Head of caudate nucleus (tissue), 42 donors: ENCODE results near the gene SSTR5.
A peak's percentile ranks its signal among the peaks of the same experiment; 100 is the strongest.

ENCODE experiments used
- DNase-seq, 42 donors: peaks; one replicate each; pipeline versions ENCODE4 v3.0.0 to v3.0.0-alpha.2; 2020 to 2021; ENCODE audit warnings: mixed read lengths in 7 of 42
- intact Hi-C: fragments of 100-400 bp; cut with DNase I; formaldehyde crosslinking; loops from one replicate; pipeline ENCODE4 v1.15.0; 2022

SSTR5 gene

DNA sequence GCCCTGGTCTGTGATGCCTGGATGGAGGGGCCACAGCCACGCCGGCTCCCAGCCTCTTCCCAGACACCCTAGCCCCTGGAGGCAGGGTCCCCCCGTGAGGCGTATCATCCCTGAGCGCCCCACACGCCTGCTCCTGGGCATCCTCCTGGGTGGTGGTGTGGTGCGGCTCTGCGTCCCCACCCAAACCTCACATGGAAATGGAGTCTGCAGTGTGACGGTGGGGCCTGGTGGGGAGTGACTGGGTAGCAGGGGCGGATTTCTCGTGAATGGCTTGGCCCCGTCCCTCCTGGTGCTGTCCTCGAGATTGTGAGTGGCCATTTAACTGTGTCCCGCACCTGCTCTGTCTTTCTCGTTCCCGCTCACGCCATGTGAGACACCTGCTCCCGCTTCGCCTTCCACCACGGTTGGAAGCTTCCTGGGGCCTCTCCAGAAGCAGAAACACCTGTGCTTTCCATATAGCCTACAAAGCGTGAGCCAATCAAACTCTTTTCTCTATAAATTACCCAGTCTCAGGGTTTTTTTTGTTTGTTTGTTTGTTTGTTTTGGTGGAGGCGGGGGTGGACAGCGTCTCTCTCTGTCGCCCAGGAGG is 5.9 kb upstream of the SSTR5 start:
- intact Hi-C loops = no loop called here
- no peak for DNase-seq

DNA sequence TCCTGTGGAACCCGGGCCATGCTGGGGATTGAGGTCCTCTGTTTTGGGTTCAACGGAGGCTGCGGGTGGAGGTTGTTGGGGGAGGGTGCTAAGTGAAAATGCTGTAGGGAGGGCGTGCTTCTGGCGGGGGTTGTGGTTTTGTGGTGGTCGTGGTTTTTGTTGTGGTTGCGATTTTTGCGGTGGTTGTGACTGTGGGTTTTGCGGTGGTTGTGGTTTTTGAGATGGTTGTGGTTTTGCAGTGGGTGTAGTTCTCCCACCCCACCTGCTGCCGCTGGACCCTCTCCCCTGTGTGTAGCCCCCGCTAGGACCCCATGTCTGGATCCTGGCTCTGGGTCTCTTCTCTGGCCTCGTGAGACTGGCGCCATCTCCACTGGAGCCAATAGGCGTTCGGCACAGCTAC is 4.9 kb upstream of the SSTR5 start:
- intact Hi-C loops = no loop called here
- no peak for DNase-seq

GRCh38 chr16:1068451-1068850 is 4.1 kb upstream of the SSTR5 start:
- intact Hi-C loops = no loop called here
- DNase-seq = peak in 2 of 42 donors; percentile 33 to 49

DNA sequence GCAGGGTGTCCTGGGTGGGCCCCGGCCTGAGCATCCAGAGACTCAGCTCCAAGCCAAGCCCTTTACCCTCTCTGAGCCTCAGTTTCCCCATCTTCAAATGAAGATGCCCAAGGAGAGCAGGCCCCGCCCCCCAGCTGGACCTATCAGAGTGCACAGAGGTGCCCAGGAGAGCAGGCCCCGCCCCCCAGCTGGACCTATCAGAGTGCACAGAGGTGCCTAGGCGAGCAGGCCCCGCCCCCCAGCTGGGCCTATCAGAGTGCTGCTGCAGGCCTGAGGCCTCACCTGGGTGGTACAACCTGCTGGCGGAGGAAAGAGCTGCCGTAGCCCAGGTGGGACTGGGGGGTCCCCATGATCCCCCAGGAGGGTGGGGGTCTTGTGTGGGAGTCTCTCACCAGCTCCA is 3.4 kb upstream of the SSTR5 start:
- intact Hi-C loops = no loop called here

GRCh38 chr16:1070084-1070863 is 2.3 kb upstream of the SSTR5 start:
- intact Hi-C loops = no loop called here
- no peak for DNase-seq

More for the DNA sequence above, 3.4 kb upstream of the SSTR5 start:
- DNase-seq = no peak

DNA sequence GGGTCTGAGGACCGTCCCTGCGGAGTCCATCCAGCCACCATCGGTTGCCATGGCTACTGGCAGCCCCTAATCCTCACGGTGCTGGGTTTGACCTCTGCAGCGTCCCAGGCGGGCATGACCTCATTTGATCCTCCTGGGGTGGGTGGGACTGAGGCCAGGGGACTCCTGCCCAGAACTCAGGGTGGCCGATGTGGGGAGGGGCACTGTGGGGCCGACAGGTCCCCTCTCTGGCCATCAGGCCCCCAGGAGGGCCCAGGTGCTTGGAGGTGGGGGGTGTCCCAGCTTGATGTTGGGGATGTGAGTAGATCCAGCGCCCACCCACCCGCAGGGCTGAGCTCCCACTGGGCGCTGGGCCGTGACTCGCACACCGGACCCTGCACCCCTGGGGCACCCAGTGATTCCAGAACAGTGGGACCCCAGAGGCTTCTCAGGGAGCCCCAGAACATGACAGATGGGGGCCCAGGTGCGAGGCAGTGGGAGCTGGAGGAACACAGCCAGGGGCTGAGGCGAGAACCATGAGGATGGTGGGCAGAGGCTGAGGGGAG is 1.6 kb upstream of the SSTR5 start:
- intact Hi-C loops = no loop called here
- DNase-seq = no peak

- intact Hi-C loops = no loop called here
- no peak for DNase-seq
Observed at GRCh38 chr16:1071561-1072225, 854 bp upstream of the SSTR5 start.

DNA sequence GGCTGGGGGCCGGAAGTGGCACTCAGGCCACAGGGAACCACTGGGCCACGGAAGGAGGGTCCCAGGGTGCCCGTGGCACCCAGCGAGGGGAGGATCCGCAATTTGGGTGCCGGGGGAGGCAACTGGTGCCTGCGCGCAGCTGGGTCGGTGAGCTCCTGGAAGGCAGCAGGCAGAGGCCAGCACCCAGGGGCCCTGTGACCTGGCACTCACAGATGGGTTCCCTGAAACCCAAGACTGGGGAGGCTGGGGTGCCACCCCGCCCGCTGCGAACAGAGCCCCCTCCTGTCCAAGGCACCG is 663 bp downstream of the SSTR5 start:
- DNase-seq = no peak
- intact Hi-C loops = no loop called here

- no peak for DNase-seq
- intact Hi-C loops = no loop called here
Observed at GRCh38 chr16:1073566-1074378, 1.2 kb downstream of the SSTR5 start.

DNA sequence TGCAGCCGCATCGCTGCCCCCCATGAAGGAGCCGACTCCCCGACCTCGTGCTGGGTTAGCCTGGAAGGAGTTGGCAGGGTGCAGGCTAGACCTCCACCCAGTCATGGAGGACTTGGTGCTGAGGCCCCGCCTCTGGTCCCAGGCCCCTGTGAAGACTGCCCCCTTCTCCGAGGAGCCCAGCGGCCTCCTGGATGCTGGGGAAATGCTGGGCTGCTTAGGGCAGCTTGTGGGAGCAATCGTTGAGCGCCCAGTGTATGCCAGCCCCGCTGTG is 1.8 kb downstream of the SSTR5 start:
- DNase-seq = no peak
- intact Hi-C loops = no loop called here

DNA sequence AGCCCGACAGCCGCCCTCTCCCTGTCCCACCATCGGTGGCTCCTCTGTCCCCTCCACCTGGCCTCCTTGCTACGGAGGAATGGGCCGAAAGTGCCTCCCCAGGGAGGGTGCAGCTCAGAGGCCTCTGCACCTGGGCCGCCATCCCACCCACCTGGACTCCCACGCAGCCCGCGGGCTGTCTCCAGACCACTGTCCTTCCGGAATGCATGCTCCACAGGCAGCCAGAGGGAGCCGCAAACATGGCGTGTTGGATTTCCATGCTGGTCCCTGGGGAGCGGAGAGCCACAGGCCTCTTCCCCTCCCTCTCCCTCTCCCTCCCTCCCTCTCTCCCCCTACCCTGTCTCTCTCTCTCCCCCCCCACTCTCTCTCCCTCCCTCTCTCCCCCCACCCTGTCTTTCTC is 3.0 kb downstream of the SSTR5 start:
- intact Hi-C loops = no loop called here
- DNase-seq = no peak

DNA sequence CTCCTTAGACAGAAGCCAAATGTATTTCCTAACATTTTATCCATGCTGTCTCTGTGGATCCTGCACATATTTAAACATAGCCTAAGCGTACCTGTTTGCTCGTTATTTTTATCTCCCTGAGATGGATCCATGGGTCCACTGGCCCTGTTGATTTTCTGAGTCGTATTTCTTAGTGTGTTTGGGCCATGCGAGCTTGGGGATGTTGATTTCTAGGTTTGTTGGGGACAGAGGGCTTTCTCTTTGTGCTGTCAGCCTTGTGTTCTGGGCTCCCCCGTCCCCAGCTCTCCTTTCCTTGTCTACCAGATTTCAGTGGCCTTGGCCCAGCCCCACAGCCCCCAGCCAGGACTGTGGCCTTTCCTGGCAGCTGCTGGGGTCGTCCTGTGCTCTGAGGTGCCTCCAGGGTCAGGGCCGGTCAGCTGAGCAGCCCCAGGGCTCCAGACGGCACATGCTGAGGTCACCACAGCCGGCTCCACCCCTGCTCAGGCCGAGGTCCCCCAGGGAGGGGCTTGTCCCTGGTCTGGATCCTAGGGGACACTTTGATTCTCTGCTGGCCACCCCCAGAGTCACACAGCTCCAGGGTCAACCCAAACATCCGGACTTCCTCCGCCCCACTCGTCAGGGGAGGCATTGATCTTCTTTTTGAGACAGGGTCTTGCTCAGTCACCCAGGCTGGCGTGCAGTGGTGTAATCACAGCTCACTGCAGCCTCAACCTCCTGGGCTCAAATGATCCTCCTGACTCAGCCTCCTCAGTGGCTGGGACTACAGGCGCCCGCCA is 4.4 kb downstream of the SSTR5 start:
- intact Hi-C loops = no loop called here
- no peak for DNase-seq

DNA sequence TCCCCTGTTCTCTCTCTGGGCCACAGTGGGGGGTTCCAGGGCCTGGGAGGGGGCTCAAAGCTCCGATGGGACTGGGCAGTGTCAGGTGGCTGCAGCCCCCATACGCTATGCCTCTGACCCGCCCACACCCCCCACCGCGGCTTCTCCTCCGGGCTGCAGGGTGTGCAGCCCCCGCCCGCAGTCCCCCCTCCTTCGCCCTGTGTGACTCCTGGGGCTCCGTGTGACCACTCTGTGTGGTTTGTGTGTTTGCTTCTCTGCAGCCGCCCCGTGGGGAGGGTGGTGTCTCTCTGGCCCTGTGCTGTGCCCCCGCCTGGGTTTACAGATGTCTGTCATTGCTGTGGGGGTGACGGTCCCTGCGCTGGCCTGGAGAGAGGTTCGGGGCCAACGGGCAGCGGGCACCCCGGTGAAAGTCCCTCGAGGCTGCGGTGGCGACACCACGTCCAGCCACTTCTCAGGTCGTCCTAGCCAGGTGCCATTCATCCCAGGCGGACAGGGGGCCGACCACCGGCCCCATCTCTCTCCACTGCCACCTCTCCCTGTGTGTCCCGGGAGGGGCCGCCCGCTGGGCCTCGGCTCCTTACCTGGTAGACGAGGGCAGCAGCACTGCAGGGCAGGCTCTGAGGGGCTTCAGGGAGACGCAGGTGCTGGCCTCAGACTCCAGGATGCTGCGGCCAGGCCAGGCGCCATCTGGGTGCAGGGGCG is 5.5 kb downstream of the SSTR5 start:
- intact Hi-C loops = no loop called here
- DNase-seq = no peak

DNA sequence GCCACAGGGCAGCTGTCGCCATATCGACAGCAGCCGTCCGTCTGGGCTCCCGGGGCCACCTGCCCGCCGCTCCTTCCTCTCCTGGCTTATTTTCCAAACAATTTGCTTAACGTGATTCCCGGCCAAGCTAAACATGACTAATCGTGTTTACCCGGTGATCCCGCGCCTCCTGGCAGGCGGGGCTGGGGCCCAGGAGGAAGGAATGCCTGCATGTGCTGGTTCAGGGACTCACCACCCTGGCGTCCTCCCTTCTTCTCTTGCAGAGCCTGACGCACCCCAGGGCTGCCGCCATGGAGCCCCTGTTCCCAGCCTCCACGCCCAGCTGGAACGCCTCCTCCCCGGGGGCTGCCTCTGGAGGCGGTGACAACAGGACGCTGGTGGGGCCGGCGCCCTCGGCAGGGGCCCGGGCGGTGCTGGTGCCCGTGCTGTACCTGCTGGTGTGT is 6.1 kb downstream of the SSTR5 start:
- intact Hi-C loops = no loop called here
- DNase-seq = no peak

DNA sequence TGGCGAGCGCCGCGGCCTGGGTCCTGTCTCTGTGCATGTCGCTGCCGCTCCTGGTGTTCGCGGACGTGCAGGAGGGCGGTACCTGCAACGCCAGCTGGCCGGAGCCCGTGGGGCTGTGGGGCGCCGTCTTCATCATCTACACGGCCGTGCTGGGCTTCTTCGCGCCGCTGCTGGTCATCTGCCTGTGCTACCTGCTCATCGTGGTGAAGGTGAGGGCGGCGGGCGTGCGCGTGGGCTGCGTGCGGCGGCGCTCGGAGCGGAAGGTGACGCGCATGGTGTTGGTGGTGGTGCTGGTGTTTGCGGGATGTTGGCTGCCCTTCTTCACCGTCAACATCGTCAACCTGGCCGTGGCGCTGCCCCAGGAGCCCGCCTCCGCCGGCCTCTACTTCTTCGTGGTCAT is 6.8 kb downstream of the SSTR5 start:
- no peak for DNase-seq
- intact Hi-C loops = no loop called here

DNA sequence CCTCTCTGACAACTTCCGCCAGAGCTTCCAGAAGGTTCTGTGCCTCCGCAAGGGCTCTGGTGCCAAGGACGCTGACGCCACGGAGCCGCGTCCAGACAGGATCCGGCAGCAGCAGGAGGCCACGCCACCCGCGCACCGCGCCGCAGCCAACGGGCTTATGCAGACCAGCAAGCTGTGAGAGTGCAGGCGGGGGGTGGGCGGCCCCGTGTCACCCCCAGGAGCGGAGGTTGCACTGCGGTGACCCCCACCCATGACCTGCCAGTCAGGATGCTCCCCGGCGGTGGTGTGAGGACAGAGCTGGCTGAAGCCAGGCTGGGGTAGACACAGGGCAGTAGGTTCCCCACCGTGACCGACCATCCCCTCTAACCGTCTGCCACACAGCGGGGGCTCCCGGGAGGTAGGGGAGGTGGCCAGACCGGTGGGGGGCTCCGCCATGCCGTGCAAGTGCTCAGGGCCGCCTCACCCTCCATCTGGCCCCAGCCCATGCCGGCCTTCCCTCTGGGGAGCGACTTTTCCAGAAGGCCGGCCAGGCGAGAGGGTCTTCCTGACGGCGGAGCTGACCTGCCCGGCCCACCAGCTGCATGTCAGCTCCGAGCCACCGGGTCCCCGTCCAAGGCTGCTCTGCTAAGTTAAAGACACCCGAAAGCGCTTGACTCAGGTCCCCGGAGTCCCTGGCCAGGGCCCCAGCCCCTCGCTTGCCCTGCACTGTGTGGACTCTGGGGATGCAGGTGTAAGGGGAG is 7.4 kb downstream of the SSTR5 start:
- intact Hi-C loops = no loop called here
- no peak for DNase-seq

DNA sequence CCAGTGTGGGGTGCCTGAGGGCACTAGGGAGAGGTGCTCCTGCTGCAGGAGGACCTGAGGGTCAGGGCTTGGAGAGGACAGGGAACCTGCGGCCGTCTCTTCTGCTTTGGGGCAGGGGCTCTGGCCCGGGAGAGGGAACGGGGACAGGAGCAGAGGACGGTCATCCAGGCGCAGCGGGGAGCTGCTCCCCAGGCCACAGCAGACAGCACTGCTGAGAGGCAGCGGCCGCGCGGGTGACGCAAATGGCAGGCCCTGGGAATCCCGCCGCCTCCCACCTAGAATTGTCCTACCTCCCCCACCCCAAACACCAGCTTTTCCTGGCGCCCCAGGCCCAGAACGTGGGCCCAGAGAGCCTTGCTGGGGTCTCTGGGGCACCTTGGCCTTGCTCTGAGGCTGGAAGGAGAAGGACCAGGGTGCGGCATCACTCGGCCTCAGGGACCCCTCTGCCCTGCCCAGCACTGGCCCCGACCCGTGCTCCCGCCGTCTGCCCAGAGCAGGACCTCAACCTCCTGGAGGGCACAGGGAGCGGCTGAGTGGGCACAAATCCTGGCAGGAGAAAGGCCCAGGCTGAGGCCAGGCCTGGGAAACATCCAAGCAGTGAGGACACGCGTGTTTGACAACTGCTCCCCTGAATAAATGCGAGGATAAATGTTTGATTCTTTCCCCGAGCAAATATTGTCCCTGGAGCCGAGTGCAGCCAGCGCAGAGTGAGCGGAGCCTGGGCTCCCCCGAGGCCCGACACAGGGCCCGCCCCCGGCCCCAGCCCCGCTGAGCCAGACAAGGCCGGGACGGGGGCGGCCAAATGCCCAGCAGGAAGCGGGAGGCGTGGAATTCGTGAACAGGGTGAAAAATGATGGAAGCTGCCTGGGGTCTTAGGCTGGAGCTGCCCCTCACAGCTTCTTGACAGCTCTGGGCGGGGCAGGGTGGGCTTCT is 8.5 kb downstream of the SSTR5 start:
- intact Hi-C loops = no loop called here
- no peak for DNase-seq
